ENCODE results near the gene PLCD4.

PLCD4 gene

DNA sequence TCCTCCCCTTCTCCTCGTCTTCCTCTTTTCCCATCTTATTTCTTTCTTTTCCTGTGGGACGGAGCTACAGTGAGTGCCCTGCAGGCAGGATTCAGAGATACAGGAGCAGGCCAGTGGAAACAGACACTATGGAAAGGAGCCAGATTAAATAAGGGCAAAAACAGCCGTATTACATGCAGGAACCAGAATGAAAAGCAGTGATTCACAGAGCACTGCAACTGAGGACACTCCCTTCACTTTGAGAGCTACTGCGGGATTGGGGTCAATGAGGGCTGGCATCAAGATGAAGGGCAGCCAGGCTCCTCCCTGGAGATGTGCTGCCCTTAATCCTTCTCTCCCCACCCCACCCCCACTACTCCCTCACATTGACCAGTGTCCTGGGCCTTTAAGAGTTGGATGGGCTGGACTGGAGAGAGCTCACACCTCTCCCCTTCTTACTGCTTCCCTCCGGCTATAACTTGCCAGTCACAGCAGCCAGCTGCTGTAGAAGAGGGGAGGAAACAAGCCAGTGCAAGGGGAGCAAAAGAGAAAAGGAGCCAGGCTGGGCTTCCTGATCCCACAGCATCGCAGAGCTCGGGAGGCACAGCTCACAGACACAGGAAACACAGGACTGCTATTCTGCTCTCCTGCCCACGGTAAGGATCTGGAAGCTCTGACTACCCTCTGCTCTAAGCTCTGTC is at the start of gene PLCD4:
PLCD4 (plus strand) TSS at position 464 of the 680 bp plus-strand sequence. CDS start 7,841 bp downstream, outside the sequence.
- no peak for ATAC-seq

- no peak for ATAC-seq
Measured at GRCh38 chr2:218557941-218558340, 49.8 kb upstream of the PLCD4 start.

- ATAC-seq = no peak
Measured at GRCh38 chr2:218558986-218559385, 48.7 kb upstream of the PLCD4 start.

DNA sequence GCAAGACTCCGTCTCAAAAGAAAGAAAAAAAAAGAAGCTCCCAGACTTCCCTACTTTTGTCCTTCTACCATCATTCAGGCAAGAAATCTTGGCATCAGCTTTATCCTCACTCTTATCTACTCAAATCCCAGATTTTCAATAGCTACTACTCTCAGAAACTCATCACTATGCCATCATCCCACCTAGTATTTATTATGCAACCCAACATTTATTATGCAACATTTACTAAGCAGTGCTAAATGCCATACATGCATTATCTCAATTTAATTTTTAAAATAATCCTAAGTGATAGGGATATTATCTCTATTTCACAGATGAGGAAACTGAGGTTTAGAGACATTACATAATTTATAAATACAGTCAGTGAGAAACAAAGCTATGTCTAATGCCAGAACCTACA is 43.6 kb upstream of the PLCD4 start:
- ATAC-seq = no peak

DNA sequence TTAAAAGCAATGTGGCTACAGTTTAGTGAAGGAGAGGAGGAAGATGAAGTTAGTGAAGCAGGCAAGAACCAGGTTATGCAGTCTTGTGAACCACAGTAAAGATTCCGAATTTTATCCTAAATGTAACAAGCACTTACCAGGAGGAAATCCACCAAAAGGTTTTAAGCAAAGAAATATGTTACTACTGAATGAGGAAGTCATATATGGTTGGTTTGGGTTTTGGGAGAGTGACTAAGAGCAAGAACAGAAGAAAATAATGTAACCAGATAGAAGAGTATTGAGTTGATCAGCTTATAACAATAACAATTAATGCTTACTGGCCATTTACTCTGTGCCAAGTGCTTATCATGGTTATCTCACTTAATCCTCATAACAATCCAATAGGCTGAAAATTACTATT is 41.4 kb upstream of the PLCD4 start:
- ATAC-seq = no peak

DNA sequence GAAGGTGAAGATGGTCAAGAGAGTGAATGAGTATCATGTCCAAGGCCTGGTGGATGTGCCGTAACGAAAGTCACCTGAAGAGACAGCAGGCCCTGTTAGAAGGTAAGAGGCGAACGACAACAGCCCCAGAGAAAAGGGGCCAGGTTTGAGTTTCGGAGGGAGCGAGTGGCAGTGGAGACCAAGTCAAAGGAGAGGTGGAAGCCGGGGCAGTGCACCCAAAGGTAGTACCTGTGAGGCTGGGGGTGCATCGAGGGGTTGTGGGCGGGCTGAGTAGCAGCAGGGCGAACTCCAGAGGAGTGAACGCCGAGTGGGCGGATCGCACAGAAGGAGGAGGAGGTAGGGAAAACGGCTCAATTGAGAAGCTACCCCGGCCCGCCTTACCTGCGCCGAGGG is 39.9 kb upstream of the PLCD4 start:
- peak; percentile 46 to 53 for ATAC-seq

- ATAC-seq = peak; percentile 81 to 85
Measured at GRCh38 chr2:218568190-218569037, 39.3 kb upstream of the PLCD4 start, which contains the start of the genes CNOT9 and USP37. CNOT9 (plus strand) TSS chr2:218568839; CDS start chr2:218568955, 116 bp downstream. USP37 (minus strand) TSS chr2:218568351; CDS start chr2:218558653, 9,698 bp downstream.

DNA sequence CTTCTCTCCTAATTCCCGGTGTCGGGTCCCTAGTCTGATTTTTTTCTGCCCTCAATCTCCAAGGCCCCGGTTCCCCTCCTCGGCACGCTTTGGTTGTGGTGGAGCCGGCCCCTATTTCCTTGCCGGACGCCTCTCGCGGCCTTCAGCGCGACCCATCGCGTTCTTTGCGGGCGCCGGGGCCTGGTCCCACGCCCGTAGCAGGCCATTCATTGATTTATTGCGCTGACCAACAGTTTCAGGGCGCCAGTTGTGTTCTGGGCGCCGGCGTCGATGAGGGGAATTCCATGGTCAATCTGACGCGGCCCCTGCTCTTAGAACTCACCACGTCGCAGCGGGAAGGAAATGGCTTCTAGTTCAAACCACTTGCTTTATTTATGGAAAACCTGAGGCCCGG is 38.7 kb upstream of the PLCD4 start:
- peak; percentile 12 for ATAC-seq

DNA sequence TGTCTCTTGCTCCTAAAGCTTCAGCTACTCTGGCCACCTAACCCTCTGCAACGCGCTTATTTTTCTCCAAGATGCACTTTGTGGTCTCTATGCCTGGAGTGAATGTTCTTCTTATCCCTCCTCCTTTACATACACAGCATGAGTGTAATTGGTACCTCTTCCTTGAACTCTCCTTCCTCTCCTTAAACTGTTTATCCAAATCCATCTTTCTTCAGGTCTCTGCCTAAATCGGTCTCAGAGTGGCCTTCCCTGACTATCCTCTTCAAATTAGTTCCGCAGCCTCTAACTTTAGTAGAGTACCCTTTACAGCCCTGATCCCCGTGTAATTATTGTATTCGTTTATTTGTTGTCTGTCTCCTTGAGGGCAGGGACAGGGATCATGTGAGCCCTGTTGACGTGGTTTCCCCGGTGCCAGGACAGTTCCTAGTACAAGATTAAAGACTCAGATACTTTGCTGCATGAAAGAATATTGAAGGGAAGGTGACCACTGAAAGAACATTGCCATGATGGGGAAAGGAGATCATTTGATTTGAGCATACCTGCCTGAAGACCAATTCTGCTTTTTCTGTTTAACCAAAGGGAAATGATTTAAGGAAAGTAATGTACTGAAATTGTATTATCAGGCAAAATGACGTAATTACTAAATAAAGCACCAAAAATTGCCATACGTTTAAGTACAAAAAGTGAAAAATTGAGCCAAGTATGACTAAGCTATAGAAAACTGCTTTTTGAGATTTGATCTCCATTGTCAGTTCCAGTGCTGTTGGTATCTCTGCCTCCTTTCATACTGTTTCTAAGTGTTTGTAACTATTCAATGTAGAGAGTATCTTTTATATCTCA is 37.8 kb upstream of the PLCD4 start:
- no peak for ATAC-seq

DNA sequence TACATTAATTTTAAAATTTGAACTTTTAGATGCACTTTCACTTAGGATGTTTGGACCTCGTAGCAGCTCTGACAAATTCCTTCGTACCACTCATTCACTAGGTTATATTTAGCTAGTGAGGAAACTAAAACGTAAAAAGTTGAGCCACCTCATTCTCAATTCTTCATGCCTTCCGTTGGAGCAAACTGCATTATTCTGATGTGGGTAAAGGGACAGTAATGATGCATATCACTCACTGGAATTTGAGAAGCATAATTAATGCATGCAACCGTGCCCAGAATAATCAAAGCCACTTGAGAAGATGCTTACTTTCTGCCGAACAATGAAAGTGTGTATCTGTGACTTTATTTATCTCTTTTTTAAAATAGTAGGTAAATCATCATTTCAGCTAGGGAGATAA is 36.8 kb upstream of the PLCD4 start:
- ATAC-seq = no peak

DNA sequence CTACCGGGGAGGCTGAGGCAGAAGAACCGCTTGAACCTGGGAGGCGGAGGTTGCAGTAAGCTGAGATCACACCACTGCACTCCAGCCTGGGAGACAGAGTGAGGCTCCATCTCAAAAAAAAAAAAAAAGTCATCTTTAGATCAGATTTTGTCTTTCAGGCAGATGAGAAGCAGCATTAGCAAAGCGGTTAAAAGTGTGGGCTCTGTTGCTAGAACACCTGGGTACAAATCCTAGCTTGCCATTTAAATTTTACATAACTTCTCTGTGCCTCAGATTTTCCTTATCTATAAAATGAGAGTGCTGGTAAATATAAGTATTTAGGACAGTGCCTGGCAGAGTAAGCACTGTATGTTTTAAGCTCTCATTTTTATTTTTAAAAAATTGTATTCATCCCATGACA is 30.8 kb upstream of the PLCD4 start:
- ATAC-seq = no peak

- ATAC-seq = no peak
Measured at GRCh38 chr2:218577482-218578220, 30.0 kb upstream of the PLCD4 start.

GRCh38 chr2:218578272-218578877 is 29.3 kb upstream of the PLCD4 start:
- ATAC-seq = no peak

DNA sequence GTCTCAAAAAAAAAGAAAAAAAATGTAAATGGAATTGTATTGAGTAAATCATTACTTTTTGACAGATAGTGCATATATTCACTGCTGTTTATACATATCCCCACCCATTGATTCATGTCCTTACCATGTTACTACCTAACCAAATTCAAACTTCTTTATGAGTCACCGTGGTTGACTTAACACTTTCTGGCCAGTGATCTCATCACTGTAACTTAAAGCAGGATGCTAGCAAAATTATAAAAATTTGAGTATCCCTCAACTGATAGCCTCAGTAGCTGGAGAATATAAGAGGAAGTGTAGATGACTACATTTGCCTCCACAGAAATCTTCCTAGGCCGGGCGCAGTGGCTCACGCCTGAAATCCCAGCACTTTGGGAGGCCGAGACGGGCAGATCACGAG is 25.6 kb upstream of the PLCD4 start:
- peak; percentile 99 to 100 for ATAC-seq

- ATAC-seq = no peak
Measured at GRCh38 chr2:218583983-218584850, 23.5 kb upstream of the PLCD4 start.

GRCh38 chr2:218585541-218585940 is 22.2 kb upstream of the PLCD4 start:
- ATAC-seq = no peak

- no peak for ATAC-seq
Measured at GRCh38 chr2:218605432-218605831, 2.3 kb upstream of the PLCD4 start.

GRCh38 chr2:218615868-218616315 is 8.2 kb downstream of the PLCD4 start:
- no peak for ATAC-seq

DNA sequence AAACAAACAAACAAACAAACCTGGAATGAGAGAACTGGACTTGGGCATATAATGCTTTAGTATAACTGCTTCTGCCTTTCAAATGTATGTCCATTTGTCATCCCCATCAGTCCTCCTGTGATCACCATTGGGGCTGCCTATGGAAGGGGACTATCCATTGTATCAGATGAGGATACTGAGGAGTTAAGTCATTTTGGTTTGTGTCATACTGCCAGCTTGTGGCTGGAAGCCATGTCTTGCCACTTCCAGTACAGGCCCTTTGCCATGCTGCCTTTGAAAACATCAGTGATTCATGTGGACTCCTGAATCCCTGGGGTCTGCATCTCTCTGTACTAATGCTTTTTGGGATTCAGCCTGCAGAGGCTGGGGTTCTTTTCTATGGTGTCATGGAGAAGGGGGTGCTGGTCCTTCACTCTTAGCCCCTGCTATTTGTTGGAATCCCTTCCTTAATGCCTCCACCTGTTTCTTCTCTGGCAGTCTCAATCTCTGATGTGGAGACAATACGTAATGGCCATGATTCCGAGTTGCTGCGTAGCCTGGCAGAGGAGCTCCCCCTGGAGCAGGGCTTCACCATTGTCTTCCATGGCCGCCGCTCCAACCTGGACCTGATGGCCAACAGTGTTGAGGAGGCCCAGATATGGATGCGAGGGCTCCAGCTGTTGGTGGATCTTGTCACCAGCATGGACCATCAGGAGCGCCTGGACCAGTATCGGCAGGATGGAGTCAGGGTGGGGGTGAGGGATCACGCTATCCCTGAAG is 10.6 kb downstream of the PLCD4 start:
- ATAC-seq = no peak

DNA sequence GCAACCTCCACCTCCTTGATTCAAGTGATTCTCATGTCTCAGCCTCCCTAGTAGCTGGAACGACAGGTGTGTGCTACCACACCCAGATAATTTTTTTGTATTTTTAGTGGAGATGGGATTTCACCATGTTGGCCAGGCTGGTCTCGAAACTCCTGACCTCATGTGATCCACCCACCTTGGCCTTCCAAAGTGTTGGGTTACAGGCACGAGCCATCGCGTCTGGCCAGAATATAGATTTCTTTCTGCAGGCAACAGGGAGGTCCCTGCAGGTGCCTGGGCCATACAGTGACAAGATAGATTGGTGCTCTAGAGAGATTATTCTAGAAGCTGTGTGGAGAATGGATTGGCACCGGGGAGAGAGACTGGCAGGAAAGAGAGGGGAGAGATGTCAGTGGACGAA is 13.3 kb downstream of the PLCD4 start:
- no peak for ATAC-seq

All from activated CD4-positive, CD25-positive, alpha-beta regulatory T cell treated with anti-CD3 and anti-CD28 coated beads, Interleukin-2, amount 50 U/mL, for 24 hours (primary cell).